Transverse colon (tissue), 4 donors: ENCODE data around the gene ADORA3.

ENCODE experiments used
- EP300 ChIP-seq: sonication (generic); formaldehyde crosslinking; IDR thresholded peaks from one replicate; pipeline ENCODE4 v1.6.1; 2017; ENCODE audit warnings: antibody characterized with exemption, low read depth
- POLR2AphosphoS5 ChIP-seq, 3 donors: sonication (generic); formaldehyde crosslinking; IDR thresholded peaks; one replicate each; pipeline ENCODE4 v1.6.1; 2016; ENCODE audit warnings: antibody characterized with exemption in 3 of 3
- TF ChIP-seq, protein P1 (sequence below), 5 experiments: fragments of 200-600 bp in 3 of 5; fragments of 450-650 bp in 2 of 5; sonication (generic) in 3 of 5; IDR thresholded peaks; 1 replicate in 2 of 5; 2 replicates in 3 of 5; pipeline ENCODE4 v1.5.1; 2016 to 2017; ENCODE audit warnings: antibody characterized with exemption in 5 of 5, inconsistent platforms in 3 of 5, mild to moderate bottlenecking in 2 of 5, moderate library complexity in 1 of 5

DNA sequence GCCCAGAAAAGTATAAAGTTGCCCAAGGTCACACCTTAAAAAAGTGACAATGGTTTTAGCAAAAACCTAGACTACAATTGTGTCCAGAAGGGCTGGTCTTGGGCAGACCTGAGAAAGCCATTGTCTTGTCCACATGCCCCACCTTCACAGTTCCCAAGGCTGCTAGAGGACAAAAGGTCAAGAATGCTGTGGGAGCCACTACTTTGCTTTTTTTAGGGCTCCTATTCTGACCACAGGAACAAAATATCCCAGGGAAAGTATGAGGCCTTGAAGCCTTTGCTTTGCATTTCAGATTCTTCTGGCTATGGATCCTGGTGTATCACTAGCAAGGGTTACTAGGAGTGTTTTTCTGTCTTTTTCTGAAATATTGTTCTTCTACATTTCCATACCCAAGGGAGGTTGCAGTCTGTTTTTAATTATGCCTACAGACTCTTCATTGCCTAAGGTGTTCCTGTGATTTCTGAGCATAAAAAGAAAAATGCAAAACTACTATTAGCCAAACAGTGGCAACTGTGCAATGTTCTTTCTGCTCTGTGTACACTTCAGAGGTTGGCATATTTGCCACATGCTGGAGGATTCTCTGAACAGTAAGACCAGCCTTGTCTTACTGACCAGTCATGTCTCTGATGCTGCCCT lies 18.9 kb downstream of the ADORA3 start:
- no peak for TF ChIP-seq EP300
- TF ChIP-seq, protein P1, sequence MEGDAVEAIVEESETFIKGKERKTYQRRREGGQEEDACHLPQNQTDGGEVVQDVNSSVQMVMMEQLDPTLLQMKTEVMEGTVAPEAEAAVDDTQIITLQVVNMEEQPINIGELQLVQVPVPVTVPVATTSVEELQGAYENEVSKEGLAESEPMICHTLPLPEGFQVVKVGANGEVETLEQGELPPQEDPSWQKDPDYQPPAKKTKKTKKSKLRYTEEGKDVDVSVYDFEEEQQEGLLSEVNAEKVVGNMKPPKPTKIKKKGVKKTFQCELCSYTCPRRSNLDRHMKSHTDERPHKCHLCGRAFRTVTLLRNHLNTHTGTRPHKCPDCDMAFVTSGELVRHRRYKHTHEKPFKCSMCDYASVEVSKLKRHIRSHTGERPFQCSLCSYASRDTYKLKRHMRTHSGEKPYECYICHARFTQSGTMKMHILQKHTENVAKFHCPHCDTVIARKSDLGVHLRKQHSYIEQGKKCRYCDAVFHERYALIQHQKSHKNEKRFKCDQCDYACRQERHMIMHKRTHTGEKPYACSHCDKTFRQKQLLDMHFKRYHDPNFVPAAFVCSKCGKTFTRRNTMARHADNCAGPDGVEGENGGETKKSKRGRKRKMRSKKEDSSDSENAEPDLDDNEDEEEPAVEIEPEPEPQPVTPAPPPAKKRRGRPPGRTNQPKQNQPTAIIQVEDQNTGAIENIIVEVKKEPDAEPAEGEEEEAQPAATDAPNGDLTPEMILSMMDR (IDR thresholded peaks at IDR 0.05) = no peak
- TF ChIP-seq POLR2AphosphoS5 (IDR thresholded peaks at IDR 0.05) = no peak
